CMK (cell line): ENCODE measurements around the gene PCDHGA1.

Source experiments
- DNase-seq: peaks from one replicate; pipeline ENCODE4 v3.0.0-alpha.2; 2010; ENCODE audit warnings: low read depth

The PCDHGA1 gene

GRCh38 chr5:141441571-141442170 lies 111.4 kb downstream of the PCDHGA1 start:
- no peak for DNase-seq

DNA sequence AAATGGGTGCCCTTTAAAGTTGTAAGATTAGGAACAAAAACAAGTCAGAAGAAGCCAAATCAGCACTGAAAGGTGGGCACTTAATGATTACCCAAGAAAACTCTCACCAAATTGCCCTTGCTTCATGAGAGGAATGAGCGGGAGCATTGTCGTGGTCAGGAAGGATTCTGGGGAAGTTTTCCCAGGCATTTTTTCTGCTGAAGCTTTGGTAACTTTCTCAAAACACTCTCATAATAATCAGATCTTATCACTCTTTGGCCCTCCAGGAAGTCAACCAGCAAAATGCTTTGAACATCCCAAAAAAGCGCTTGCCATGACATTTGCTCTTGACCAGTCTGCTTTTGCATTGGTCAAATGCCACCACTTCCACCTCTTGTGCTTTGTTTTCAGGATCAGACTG lies 135.0 kb downstream of the PCDHGA1 start:
- no peak for DNase-seq

- no peak for DNase-seq
These were observed 145.4 kb downstream of the PCDHGA1 start, which contains the start of gene PCDHGC3 for GRCh38 chr5:141475625-141476131. Gene PCDHGC3, plus strand, starts transcription at chr5:141475966. Its CDS starts 151 bp downstream, at chr5:141476117.

GRCh38 chr5:141476132-141476911 lies 146.0 kb downstream of the PCDHGA1 start:
- no peak for DNase-seq

DNA sequence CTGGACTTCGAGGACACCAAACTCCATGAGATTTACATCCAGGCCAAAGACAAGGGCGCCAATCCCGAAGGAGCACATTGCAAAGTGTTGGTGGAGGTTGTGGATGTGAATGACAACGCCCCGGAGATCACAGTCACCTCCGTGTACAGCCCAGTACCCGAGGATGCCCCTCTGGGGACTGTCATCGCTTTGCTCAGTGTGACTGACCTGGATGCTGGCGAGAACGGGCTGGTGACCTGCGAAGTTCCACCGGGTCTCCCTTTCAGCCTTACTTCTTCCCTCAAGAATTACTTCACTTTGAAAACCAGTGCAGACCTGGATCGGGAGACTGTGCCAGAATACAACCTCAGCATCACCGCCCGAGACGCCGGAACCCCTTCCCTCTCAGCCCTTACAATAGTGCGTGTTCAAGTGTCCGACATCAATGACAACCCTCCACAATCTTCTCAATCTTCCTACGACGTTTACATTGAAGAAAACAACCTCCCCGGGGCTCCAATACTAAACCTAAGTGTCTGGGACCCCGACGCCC lies 146.8 kb downstream of the PCDHGA1 start:
- no peak for DNase-seq

GRCh38 chr5:141477815-141478214 lies 147.5 kb downstream of the PCDHGA1 start:
- DNase-seq, result no peak

DNA sequence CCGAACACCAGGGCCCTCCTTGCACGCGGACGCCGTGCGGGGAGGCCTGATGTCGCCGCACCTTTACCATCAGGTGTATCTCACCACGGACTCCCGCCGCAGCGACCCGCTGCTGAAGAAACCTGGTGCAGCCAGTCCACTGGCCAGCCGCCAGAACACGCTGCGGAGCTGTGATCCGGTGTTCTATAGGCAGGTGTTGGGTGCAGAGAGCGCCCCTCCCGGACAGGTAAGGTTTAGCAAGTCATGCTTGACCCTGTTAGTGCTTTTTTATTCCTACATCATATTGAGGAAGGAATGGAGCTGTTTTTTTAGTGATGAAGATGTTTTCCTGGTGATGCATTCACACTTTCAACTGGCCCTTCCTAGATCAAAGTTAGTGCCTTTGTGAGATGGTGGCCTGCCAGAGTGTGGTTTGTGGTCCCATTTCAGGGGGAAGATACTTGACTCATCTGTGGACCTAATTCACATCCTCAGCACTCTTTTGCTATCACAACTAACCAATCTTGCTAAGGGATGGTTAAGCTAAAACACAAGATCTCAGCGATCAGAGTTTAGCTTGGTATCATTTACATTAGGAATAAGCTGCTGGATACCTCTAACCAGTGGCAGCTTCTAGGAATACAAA lies 148.1 kb downstream of the PCDHGA1 start:
- DNase-seq, result no peak

- no peak for DNase-seq
These were observed 149.5 kb downstream of the PCDHGA1 start for GRCh38 chr5:141479776-141480175.

GRCh38 chr5:141483902-141484301 lies 153.6 kb downstream of the PCDHGA1 start:
- DNase-seq, result no peak

DNA sequence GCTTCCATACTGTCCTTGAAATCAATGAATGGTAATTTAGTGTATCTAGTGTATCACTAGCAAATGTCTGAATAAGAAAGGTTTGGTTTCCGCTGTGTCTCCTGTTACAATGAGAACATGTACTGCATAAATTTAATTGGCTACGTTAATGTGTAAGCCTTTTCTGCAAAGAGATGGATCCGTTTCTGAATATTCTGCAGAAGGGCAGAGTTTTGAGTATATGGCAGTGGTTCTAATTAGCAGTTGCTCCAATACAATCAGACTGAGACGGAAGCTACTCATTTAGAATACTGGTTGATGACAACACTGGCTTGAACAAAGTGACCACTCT lies 154.0 kb downstream of the PCDHGA1 start:
- DNase-seq, result no peak

GRCh38 chr5:141484641-141485311 lies 154.5 kb downstream of the PCDHGA1 start, which contains the start of gene PCDHGC4:
Gene PCDHGC4, plus strand, starts transcription at chr5:141485030. Its CDS starts 144 bp downstream, at chr5:141485174.
- no peak for DNase-seq

- DNase-seq, result no peak
These were observed 155.2 kb downstream of the PCDHGA1 start for GRCh38 chr5:141485321-141486055.

DNA sequence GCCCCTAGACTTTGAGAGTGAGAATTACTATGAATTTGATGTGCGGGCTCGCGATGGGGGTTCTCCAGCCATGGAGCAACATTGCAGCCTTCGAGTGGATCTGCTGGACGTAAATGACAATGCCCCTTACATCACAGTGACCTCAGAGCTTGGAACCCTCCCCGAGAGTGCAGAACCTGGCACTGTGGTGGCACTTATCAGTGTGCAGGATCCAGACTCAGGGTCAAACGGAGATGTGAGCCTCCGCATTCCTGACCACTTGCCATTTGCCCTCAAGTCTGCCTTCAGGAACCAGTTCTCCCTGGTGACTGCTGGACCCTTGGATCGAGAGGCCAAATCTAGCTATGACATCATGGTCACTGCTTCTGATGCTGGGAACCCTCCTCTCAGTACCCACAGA lies 155.8 kb downstream of the PCDHGA1 start:
- no peak for DNase-seq

GRCh38 chr5:141487131-141487530 lies 156.8 kb downstream of the PCDHGA1 start:
- no peak for DNase-seq

- no peak for DNase-seq
These were observed 158.6 kb downstream of the PCDHGA1 start, which contains the start of gene PCDHGC5 for GRCh38 chr5:141488591-141489561. Gene PCDHGC5, plus strand, starts transcription at chr5:141489081. Its CDS starts 160 bp downstream, at chr5:141489241.

DNA sequence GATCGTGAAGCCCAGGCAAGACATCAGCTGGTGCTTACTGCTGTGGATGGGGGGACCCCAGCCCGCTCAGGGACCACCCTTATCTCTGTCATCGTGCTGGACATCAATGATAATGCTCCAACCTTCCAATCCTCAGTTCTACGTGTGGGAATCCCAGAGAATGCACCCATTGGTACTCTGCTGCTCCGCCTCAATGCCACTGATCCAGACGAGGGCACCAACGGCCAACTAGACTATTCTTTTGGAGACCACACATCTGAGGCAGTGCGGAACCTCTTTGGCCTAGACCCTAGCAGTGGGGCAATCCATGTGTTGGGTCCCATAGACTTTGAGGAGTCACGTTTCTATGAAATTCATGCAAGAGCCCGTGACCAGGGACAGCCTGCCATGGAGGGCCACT lies 159.5 kb downstream of the PCDHGA1 start:
- no peak for DNase-seq

DNA sequence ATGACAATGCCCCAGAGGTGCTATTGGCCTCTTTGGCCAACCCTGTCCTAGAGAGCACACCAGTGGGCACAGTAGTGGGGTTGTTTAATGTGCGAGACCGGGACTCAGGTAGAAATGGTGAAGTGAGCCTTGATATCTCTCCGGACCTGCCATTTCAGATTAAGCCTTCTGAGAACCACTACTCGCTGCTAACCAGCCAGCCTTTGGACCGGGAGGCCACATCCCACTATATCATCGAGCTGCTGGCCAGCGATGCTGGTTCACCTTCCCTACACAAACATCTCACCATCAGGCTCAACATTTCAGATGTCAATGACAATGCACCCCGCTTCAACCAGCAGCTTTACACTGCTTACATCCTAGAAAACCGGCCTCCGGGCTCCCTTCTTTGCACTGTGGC lies 160.0 kb downstream of the PCDHGA1 start:
- DNase-seq, result no peak

- no peak for DNase-seq
These were observed 160.5 kb downstream of the PCDHGA1 start for GRCh38 chr5:141490771-141491170.

- DNase-seq, result no peak
These were observed 161.2 kb downstream of the PCDHGA1 start for GRCh38 chr5:141491323-141492167.
